Hepatocyte (in vitro differentiated cells): ENCODE data around the gene NTRK3. TPM values are rescaled to one million over a fixed set of nuclear protein-coding genes. Genes with fewer than 3 reads are reported as not detected.

Source experiments
- DNase-seq: peaks from one replicate; pipeline ENCODE4 v3.0.0-alpha.2; 2016; ENCODE audit warnings: low spot score
- H2AFZ ChIP-seq: fragments of 200-600 bp; sonication (generic); 2 replicates; pipeline ENCODE4 v1.6.0; 2016; ENCODE audit warnings: antibody characterized with exemption, mild to moderate bottlenecking
- H3K27ac ChIP-seq: fragments of 200-600 bp; sonication (generic); 2 replicates; pipeline ENCODE4 v1.5.1; 2016; ENCODE audit warnings: mild to moderate bottlenecking
- H3K27me3 ChIP-seq: fragments of 200-600 bp; sonication (generic); 2 replicates; pipeline ENCODE4 v1.6.1; 2016
- H3K36me3 ChIP-seq: fragments of 200-600 bp; sonication (generic); replicated peaks from 2 replicates; pipeline ENCODE4 v1.5.1; 2016; ENCODE audit warnings: low read depth; ENCODE audit not compliant: insufficient read depth
- H3K4me1 ChIP-seq: fragments of 200-600 bp; sonication (generic); 2 replicates; pipeline ENCODE4 v1.5.1; 2016; ENCODE audit warnings: mild to moderate bottlenecking, moderate library complexity; ENCODE audit not compliant: insufficient read depth
- H3K4me2 ChIP-seq: fragments of 200-600 bp; sonication (generic); 2 replicates; pipeline ENCODE4 v1.6.0; 2016
- H3K4me3 ChIP-seq: fragments of 200-600 bp; sonication (generic); 2 replicates; pipeline ENCODE4 v1.5.1; 2016; ENCODE audit warnings: mild to moderate bottlenecking
- H3K79me2 ChIP-seq: fragments of 200-600 bp; sonication (generic); 2 replicates; pipeline ENCODE4 v1.6.0; 2017; ENCODE audit warnings: mild to moderate bottlenecking
- H3K9me2 ChIP-seq: fragments of 200-600 bp; sonication (generic); replicated peaks from 2 replicates; pipeline ENCODE4 v1.6.0; 2017; ENCODE audit warnings: mild to moderate bottlenecking; ENCODE audit not compliant: insufficient read depth
- H3K9me3 ChIP-seq: fragments of 200-600 bp; sonication (generic); 2 replicates; pipeline ENCODE4 v1.5.1; 2016; ENCODE audit warnings: low read depth, mild to moderate bottlenecking
- H4K20me1 ChIP-seq: fragments of 200-600 bp; sonication (generic); 2 replicates; pipeline ENCODE4 v1.6.0; 2016; ENCODE audit warnings: mild to moderate bottlenecking; ENCODE audit not compliant: insufficient read depth, poor library complexity, severe bottlenecking
- CTCF ChIP-seq: fragments of 200-600 bp; sonication (generic); IDR thresholded peaks from 2 replicates; pipeline ENCODE4 v1.5.1; 2016; ENCODE audit warnings: antibody characterized with exemption, mild to moderate bottlenecking; ENCODE audit not compliant: poor library complexity
- EZH2 ChIP-seq: fragments of 200-600 bp; sonication (generic); IDR thresholded peaks from 2 replicates; pipeline ENCODE4 v1.6.1; 2016; ENCODE audit warnings: antibody characterized with exemption, mild to moderate bottlenecking, borderline replicate concordance
- EZH2phosphoT487 ChIP-seq: fragments of 200-600 bp; sonication (generic); IDR thresholded peaks from one replicate; pipeline ENCODE4 v1.6.1; 2018; ENCODE audit warnings: antibody characterized with exemption, mild to moderate bottlenecking, low read depth, moderate library complexity; ENCODE audit not compliant: unreplicated experiment, severe bottlenecking
- whole genome bisulfite sequencing: methylation state at CpG from one replicate; pipeline ENCODE4 v1.1.6; 2016; ENCODE audit warnings: low lambda C conversion rate; ENCODE audit errors: missing lambda C conversion rate; 5-methylcytosine and 5-hydroxymethylcytosine counted together
- polyA plus RNA-seq: library from polyadenylated mRNA; unstranded; fragments of >200 nt; fragmentation: Nextera tagmentation; extraction: Ambion mirVana; gene quantifications from 2 replicates; pipeline ENCODE4 v1.2.1, GENCODE V29; 2016
- total RNA-seq: library from RNA; depleted of rRNA; stranded (reverse); fragments of >200 nt; gene quantifications from 2 replicates; pipeline ENCODE4 v1.2.3, GENCODE V29; 2014

NTRK3 gene
- total and polyA plus RNA-seq, 2 experiments from 2014 or later: 4.9 to 5.6 TPM

GRCh38 chr15:88121968-88122530 is 134.5 kb downstream of the NTRK3 start:
- no peak overlapping the region for H2AFZ ChIP-seq
- no peaks in the 10 kb centered on the region for H3K9me3 ChIP-seq
- 92% methylated on average over 2 of the region's 2 CpGs for WGBS
- no peaks in the 10 kb centered on the region for H3K36me3 ChIP-seq
- no peaks in the 10 kb centered on the region for H3K27me3 ChIP-seq
- H3K9me2 ChIP-seq: no peaks in the 10 kb centered on the region
- H3K27ac ChIP-seq: no peak overlapping the region
- no peak overlapping the region for H3K4me2 ChIP-seq
- TF ChIP-seq CTCF (no peak), EZH2 (no peak), EZH2phosphoT487 (no peak)
- no peaks in the 10 kb centered on the region for H4K20me1 ChIP-seq
- H3K79me2 ChIP-seq: no peaks in the 10 kb centered on the region
- no peak for DNase-seq
- H3K4me3 ChIP-seq: no peak overlapping the region
- H3K4me1 ChIP-seq: no peaks in the 10 kb centered on the region

- no peak for DNase-seq
- no peaks in the 10 kb centered on the region for H3K36me3 ChIP-seq
- H2AFZ ChIP-seq: no peak overlapping the region
- no peaks in the 10 kb centered on the region for H3K9me2 ChIP-seq
- H3K27me3 ChIP-seq: no peaks in the 10 kb centered on the region
- H3K27ac ChIP-seq: no peak overlapping the region
- H4K20me1 ChIP-seq: no peaks in the 10 kb centered on the region
- 84% methylated on average over 3 of the region's 3 CpGs for WGBS
- no peaks in the 10 kb centered on the region for H3K4me1 ChIP-seq
- H3K9me3 ChIP-seq: no peaks in the 10 kb centered on the region
- no peak overlapping the region for H3K4me2 ChIP-seq
- TF ChIP-seq EZH2phosphoT487 (no peak), EZH2 (no peak), CTCF (no peak)
- no peaks in the 10 kb centered on the region for H3K79me2 ChIP-seq
- no peak overlapping the region for H3K4me3 ChIP-seq
Measured at GRCh38 chr15:88120026-88120425, 136.5 kb downstream of the NTRK3 start.

GRCh38 chr15:88118741-88119140 is 137.8 kb downstream of the NTRK3 start:
- DNase-seq: no peak
- H3K4me2 ChIP-seq: no peak overlapping the region
- no peak overlapping the region for H2AFZ ChIP-seq
- no peaks in the 10 kb centered on the region for H3K79me2 ChIP-seq
- no peaks in the 10 kb centered on the region for H3K36me3 ChIP-seq
- no peaks in the 10 kb centered on the region for H3K27me3 ChIP-seq
- H4K20me1 ChIP-seq: no peaks in the 10 kb centered on the region
- H3K9me2 ChIP-seq: no peaks in the 10 kb centered on the region
- H3K9me3 ChIP-seq: no peaks in the 10 kb centered on the region
- no peak for TF ChIP-seq EZH2phosphoT487
- no peak for TF ChIP-seq EZH2
- no peak for TF ChIP-seq CTCF
- WGBS: 90% methylated on average over 7 of the region's 7 CpGs
- H3K27ac ChIP-seq: no peak overlapping the region
- no peaks in the 10 kb centered on the region for H3K4me1 ChIP-seq
- no peak overlapping the region for H3K4me3 ChIP-seq
